GM12878 (cell line): Measurements from ENCODE around the gene GAGE12E.
"Not testable (repeated sequence)": the region's sequence is repeated elsewhere in the genome, so short reads cannot be mapped to it uniquely, and the experiment has no call there.

Experiments used
- FOXM1 ChIP-seq: IDR thresholded peaks from 2 replicates; pipeline ENCODE4 v1.6.1; 2012; ENCODE audit warnings: low read depth, mild to moderate bottlenecking, inconsistent platforms, low read length, moderate library complexity
- USF2 ChIP-seq: IDR thresholded peaks from 2 replicates; pipeline ENCODE4 v1.6.1; 2011; ENCODE audit warnings: low read depth, low read length, improper control_type of control experiment, borderline replicate concordance

DNA sequence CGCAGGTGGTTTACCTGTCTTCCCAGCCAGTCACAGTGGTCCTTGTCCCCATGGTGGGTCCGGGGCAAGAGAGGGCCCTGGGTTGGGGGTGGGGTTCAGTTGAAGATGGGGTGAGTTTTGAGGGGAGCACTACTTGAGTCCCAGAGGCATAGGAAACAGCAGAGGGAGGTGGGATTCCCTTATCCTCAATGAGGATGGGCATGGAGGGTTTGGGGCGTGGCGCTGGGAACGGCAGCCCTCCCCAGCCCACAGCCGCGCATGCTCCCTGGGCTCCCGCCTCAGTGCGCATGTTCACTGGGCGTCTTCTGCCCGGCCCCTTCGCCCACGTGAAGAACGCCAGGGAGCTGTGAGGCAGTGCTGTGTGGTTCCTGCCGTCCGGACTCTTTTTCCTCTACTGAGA is 28.6 kb downstream of the GAGE12E start, which contains the start of gene GAGE12H:
- TF ChIP-seq FOXM1, USF2: not testable (repeated sequence)
